Keratinocyte (primary cell): ENCODE results near the gene LRRC17. TPM values are rescaled to one million over a fixed set of nuclear protein-coding genes. Genes with fewer than 3 reads are reported as not detected.

Experiments
- DNase-seq: peaks from one replicate; pipeline ENCODE4 v3.0.0-alpha.2; 2011; ENCODE audit warnings: low read depth, missing footprints, low spot score
- FAIRE-seq: peaks from 2 replicates; lab custom pipeline; 2011; peaks lifted over from hg19 to GRCh38; lab: Jason Lieb, UNC
- H2AFZ ChIP-seq: 2 replicates; pipeline ENCODE4 v1.6.0; 2012; ENCODE audit warnings: low read length, control low read depth, inconsistent platforms; ENCODE audit not compliant: control insufficient read depth
- H3K27ac ChIP-seq: 2 replicates; pipeline ENCODE4 v1.5.1; 2011; ENCODE audit warnings: low read length; ENCODE audit not compliant: control insufficient read depth, insufficient read depth
- H3K27me3 ChIP-seq: 3 replicates; pipeline ENCODE4 v1.6.0; 2011; ENCODE audit warnings: low read length; ENCODE audit not compliant: control insufficient read depth, insufficient read depth; ENCODE audit errors: extremely low read depth
- H3K36me3 ChIP-seq, 2 experiments: 2 replicates in 1 of 2; 3 replicates in 1 of 2; pipeline ENCODE4 v1.5.1; 2011; ENCODE audit warnings: low read length in 2 of 2, mild to moderate bottlenecking in 1 of 2; ENCODE audit not compliant: control insufficient read depth in 2 of 2, insufficient read depth in 2 of 2; ENCODE audit errors: extremely low read depth in 1 of 2
- H3K4me1 ChIP-seq: 3 replicates; pipeline ENCODE4 v1.5.1; 2011; ENCODE audit warnings: low read length; ENCODE audit not compliant: control insufficient read depth, insufficient read depth; ENCODE audit errors: extremely low read depth
- H3K4me2 ChIP-seq: 3 replicates; pipeline ENCODE4 v1.6.0; 2011; ENCODE audit warnings: low read depth, low read length; ENCODE audit not compliant: control insufficient read depth, insufficient read depth; ENCODE audit errors: extremely low read depth
- H3K4me3 ChIP-seq, 3 experiments: fragments of 200-600 bp in 1 of 3; sonication (generic) in 1 of 3; 2 replicates in 2 of 3; 3 replicates in 1 of 3; pipeline ENCODE4 v1.5.1; 2011 to 2016; ENCODE audit warnings: low read length in 3 of 3, mild to moderate bottlenecking in 3 of 3, control low read depth in 2 of 3, inconsistent platforms in 1 of 3, low read depth in 1 of 3, mixed read lengths in 1 of 3, mixed run types in 1 of 3, moderate library complexity in 1 of 3; ENCODE audit not compliant: control insufficient read depth in 2 of 3, insufficient read depth in 2 of 3; ENCODE audit errors: extremely low read depth in 1 of 3
- H3K79me2 ChIP-seq: 2 replicates; pipeline ENCODE4 v1.6.0; 2012; ENCODE audit warnings: low read length; ENCODE audit not compliant: control insufficient read depth, insufficient read depth
- H3K9ac ChIP-seq: 3 replicates; pipeline ENCODE4 v1.6.0; 2011; ENCODE audit warnings: low read length; ENCODE audit not compliant: control insufficient read depth, insufficient read depth; ENCODE audit errors: extremely low read depth
- H3K9me1 ChIP-seq: 3 replicates; pipeline ENCODE4 v1.6.0; 2011; ENCODE audit warnings: low read length; ENCODE audit not compliant: control insufficient read depth, insufficient read depth; ENCODE audit errors: extremely low read depth
- H3K9me3 ChIP-seq: 2 replicates; pipeline ENCODE4 v1.5.1; 2012; ENCODE audit warnings: low read depth, low read length; ENCODE audit not compliant: control insufficient read depth
- H4K20me1 ChIP-seq: 3 replicates; pipeline ENCODE4 v1.6.0; 2011; ENCODE audit warnings: low read length; ENCODE audit not compliant: control insufficient read depth, insufficient read depth; ENCODE audit errors: extremely low read depth
- EZH2 ChIP-seq: IDR thresholded peaks from one replicate; pipeline ENCODE4 v1.6.1; 2012; ENCODE audit warnings: inconsistent platforms, mild to moderate bottlenecking, low read length, moderate library complexity
- dilution Hi-C: fragments of 300-500 bp; cut with MboI; formaldehyde crosslinking; loops from one replicate; pipeline ENCODE4 v1.7.0; 2020; ENCODE audit warnings: low sequenced_read_pairs; ENCODE audit not compliant: extremely low pct_ligation_motif_present
- polyA plus RNA-seq, 5 experiments: library from polyadenylated mRNA; depleted of rRNA in 3 of 5; stranded (reverse) in 3 of 5; stranded (forward) in 1 of 5; unstranded in 1 of 5; fragments of >200 nt; gene quantifications; 1 replicate in 1 of 5; 2 replicates in 3 of 5; 3 replicates in 1 of 5; pipeline versions ENCODE4 v1.2.1 to v1.2.3, GENCODE V29; 2011 to 2012; ENCODE audit warnings: missing spikeins in 2 of 5, low read depth in 1 of 5, low replicate concordance in 1 of 5
- TF ChIP-seq, protein P1 (sequence below), 3 experiments: IDR thresholded peaks in 1 of 3; conservative IDR thresholded peaks in 1 of 3; optimal IDR thresholded peaks in 1 of 3; 2 replicates in 2 of 3; 3 replicates in 1 of 3; pipeline versions ENCODE3 to v1.5.1; 2011; ENCODE audit warnings: low read length in 3 of 3, mild to moderate bottlenecking in 3 of 3, moderate library complexity in 2 of 3, control low read depth in 1 of 3, inconsistent platforms in 1 of 3; ENCODE audit not compliant: insufficient read depth in 2 of 3; ENCODE audit errors: extremely low read depth in 1 of 3

The LRRC17 gene
- polyA plus RNA-seq, 1 donor (not counting 4 experiments of a cell fraction or from before 2014, with no cell fraction given) = 0.20 TPM

DNA sequence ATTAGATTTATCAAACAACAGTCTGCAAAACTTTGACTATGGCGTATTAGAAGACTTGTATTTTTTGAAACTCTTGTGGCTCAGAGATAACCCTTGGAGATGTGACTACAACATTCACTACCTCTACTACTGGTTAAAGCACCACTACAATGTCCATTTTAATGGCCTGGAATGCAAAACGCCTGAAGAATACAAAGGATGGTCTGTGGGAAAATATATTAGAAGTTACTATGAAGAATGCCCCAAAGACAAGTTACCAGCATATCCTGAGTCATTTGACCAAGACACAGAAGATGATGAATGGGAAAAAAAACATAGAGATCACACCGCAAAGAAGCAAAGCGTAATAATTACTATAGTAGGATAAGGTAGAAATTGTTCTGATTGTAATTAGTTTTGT is 31.4 kb downstream of the LRRC17 start:
- dilution Hi-C loops = no loop called here
- Histone ChIP-seq H2AFZ (no peak overlapping the region), H3K4me1 (no peaks in the 10 kb centered on the region), H3K4me3 (no peak overlapping the region), H3K9me3 (no peaks in the 10 kb centered on the region), H4K20me1 (no peaks in the 10 kb centered on the region), H3K27me3 (no peaks in the 10 kb centered on the region), H3K79me2 (no peaks in the 10 kb centered on the region), H3K9me1 (no peaks in the 10 kb centered on the region), H3K36me3 (no peaks in the 10 kb centered on the region), H3K4me2 (no peak overlapping the region), H3K27ac (no peak overlapping the region), H3K9ac (no peak overlapping the region)
- FAIRE-seq (no peak), DNase-seq (no peak)
- TF ChIP-seq, protein P1, sequence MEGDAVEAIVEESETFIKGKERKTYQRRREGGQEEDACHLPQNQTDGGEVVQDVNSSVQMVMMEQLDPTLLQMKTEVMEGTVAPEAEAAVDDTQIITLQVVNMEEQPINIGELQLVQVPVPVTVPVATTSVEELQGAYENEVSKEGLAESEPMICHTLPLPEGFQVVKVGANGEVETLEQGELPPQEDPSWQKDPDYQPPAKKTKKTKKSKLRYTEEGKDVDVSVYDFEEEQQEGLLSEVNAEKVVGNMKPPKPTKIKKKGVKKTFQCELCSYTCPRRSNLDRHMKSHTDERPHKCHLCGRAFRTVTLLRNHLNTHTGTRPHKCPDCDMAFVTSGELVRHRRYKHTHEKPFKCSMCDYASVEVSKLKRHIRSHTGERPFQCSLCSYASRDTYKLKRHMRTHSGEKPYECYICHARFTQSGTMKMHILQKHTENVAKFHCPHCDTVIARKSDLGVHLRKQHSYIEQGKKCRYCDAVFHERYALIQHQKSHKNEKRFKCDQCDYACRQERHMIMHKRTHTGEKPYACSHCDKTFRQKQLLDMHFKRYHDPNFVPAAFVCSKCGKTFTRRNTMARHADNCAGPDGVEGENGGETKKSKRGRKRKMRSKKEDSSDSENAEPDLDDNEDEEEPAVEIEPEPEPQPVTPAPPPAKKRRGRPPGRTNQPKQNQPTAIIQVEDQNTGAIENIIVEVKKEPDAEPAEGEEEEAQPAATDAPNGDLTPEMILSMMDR (optimal IDR thresholded peaks at IDR 0.05 in 1 of 3, IDR thresholded peaks at IDR 0.05 in 1 of 3, conservative IDR thresholded peaks at IDR 0.05 in 1 of 3; ENCODE audit: extremely low read depth in 1 of 3, insufficient read depth in 2 of 3, low read length in 3 of 3) = no peak
- no peak for TF ChIP-seq EZH2

DNA sequence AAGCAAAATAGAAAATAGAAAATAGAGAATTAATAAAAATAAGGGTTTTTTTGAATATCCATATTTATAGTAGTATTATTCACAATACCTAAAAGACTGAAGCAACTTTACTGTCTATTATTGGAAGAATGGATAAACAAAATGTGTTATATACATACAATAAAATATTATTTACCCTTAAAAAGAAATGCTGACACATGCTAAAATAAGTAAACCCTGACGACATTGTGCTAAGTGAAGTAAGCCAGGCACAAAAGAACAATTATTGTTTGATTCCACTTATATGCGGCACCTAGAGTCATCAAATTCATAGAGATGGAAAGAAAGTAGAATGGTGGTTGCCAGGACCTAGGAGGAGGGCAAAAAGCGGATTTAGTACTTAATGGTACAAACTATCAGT is 39.0 kb downstream of the LRRC17 start:
- no peak overlapping the region for H3K4me2 ChIP-seq
- H3K4me3 ChIP-seq = no peak overlapping the region
- FAIRE-seq (no peak), DNase-seq (no peak)
- H3K27me3 ChIP-seq = no peaks in the 10 kb centered on the region
- H3K79me2 ChIP-seq = no peaks in the 10 kb centered on the region
- no peak overlapping the region for H3K9ac ChIP-seq
- no peak overlapping the region for H2AFZ ChIP-seq
- H4K20me1 ChIP-seq = no peaks in the 10 kb centered on the region
- no peaks in the 10 kb centered on the region for H3K4me1 ChIP-seq
- H3K36me3 ChIP-seq = no peaks in the 10 kb centered on the region
- no peak overlapping the region for H3K27ac ChIP-seq
- H3K9me1 ChIP-seq = no peaks in the 10 kb centered on the region
- H3K9me3 ChIP-seq = no peaks in the 10 kb centered on the region
- no peak for TF ChIP-seq EZH2
- TF ChIP-seq, protein P1 (optimal IDR thresholded peaks at IDR 0.05 in 1 of 3, IDR thresholded peaks at IDR 0.05 in 1 of 3, conservative IDR thresholded peaks at IDR 0.05 in 1 of 3; ENCODE audit: extremely low read depth in 1 of 3, insufficient read depth in 2 of 3, low read length in 3 of 3) = no peak
- dilution Hi-C loops = no loop called here
